H1 (cell line): Measurements from ENCODE around the gene ADAMTS4.

Experiments used
- BRCA1 ChIP-seq: IDR thresholded peaks from 2 replicates; pipeline ENCODE4 v1.6.1; 2012; ENCODE audit warnings: low read depth, low read length, improper control_type of control experiment
- JUND ChIP-seq: IDR thresholded peaks from 2 replicates; pipeline ENCODE4 v1.6.1; 2011; ENCODE audit warnings: mild to moderate bottlenecking, improper control_type of control experiment, low read length
- TF ChIP-seq, protein P1 (sequence below), 3 experiments: IDR thresholded peaks; 1 replicate in 2 of 3; 2 replicates in 1 of 3; pipeline versions ENCODE4 v1.5.1 to v1.6.1; 2011; ENCODE audit warnings: low read length in 3 of 3, mild to moderate bottlenecking in 3 of 3, inconsistent platforms in 2 of 3, low read depth in 1 of 3, moderate library complexity in 1 of 3; ENCODE audit not compliant: insufficient read depth in 1 of 3; ENCODE audit errors: control extremely low read depth in 1 of 3

DNA sequence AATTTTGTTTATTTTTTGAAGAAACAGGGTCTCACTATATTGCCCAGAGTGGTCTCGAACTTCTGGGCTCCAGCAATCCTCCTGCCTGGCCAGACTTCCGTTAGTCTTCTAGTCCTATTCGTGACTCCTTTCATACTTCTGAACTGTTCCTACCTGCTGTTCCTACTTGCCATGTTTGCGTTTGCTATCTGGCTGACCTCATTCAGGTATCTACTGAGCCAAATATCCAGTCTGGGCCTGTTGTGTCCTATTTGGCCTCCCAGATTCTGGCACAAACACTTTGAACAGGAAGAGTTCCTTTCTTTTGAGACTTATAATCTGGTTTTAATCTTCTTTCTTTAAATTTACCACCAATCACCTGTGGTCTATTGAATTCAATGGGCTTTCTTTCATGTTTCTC lies 46.0 kb upstream of the ADAMTS4 start:
- TF ChIP-seq, protein P1, sequence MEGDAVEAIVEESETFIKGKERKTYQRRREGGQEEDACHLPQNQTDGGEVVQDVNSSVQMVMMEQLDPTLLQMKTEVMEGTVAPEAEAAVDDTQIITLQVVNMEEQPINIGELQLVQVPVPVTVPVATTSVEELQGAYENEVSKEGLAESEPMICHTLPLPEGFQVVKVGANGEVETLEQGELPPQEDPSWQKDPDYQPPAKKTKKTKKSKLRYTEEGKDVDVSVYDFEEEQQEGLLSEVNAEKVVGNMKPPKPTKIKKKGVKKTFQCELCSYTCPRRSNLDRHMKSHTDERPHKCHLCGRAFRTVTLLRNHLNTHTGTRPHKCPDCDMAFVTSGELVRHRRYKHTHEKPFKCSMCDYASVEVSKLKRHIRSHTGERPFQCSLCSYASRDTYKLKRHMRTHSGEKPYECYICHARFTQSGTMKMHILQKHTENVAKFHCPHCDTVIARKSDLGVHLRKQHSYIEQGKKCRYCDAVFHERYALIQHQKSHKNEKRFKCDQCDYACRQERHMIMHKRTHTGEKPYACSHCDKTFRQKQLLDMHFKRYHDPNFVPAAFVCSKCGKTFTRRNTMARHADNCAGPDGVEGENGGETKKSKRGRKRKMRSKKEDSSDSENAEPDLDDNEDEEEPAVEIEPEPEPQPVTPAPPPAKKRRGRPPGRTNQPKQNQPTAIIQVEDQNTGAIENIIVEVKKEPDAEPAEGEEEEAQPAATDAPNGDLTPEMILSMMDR (IDR thresholded peaks at IDR 0.05; ENCODE audit: control extremely low read depth in 1 of 3, insufficient read depth in 1 of 3, low read depth in 1 of 3, low read length in 3 of 3): no peak
- no peak for TF ChIP-seq JUND
- no peak for TF ChIP-seq BRCA1
